Measurements from ENCODE around the gene MPV17L.
A peak's percentile ranks its signal among the peaks of the same experiment; 100 is the strongest.
"Not testable (repeated sequence)": the region's sequence is repeated elsewhere in the genome, so short reads cannot be mapped to it uniquely, and the experiment has no call there.

Gene MPV17L

GRCh38 chr16:15427648-15428239 is 32.2 kb downstream of the MPV17L start:
- H3K9me2 ChIP-seq (replicated peaks; ENCODE audit: insufficient read depth, low read length): no peaks in the 10 kb centered on the region
- no peaks in the 10 kb centered on the region for H3F3A ChIP-seq (ENCODE audit: insufficient read depth, low read length)
- H3K4me2 ChIP-seq (ENCODE audit: low read depth, low read length): no peak overlapping the region
- TF ChIP-seq CTCF (IDR thresholded peaks at IDR 0.05; ENCODE audit: low read length) (peak; percentile 22; the same call in 1 of the 2 replicates), EZH2phosphoT487 (IDR thresholded peaks at IDR 0.05; ENCODE audit: low read length) (no peak)
- no peaks in the 10 kb centered on the region for H3K36me3 ChIP-seq (replicated peaks; ENCODE audit: insufficient read depth, low read length)
- no peaks in the 10 kb centered on the region for H3K79me2 ChIP-seq (ENCODE audit: low read length)
- H3K4me1 ChIP-seq (ENCODE audit: low read length): no peaks in the 10 kb centered on the region
- no peaks in the 10 kb centered on the region for H3K9me3 ChIP-seq (replicated peaks; ENCODE audit: insufficient read depth, low read length)
- no peaks in the 10 kb centered on the region for H4K20me1 ChIP-seq (ENCODE audit: insufficient read depth, low read length)
- no peak overlapping the region for H3K4me3 ChIP-seq (ENCODE audit: low read length)
- no peak overlapping the region for H3K9ac ChIP-seq (ENCODE audit: low read length)
- H3K27ac ChIP-seq (ENCODE audit: low read length): no peak overlapping the region
- no peaks in the 10 kb centered on the region for H3K27me3 ChIP-seq (replicated peaks; ENCODE audit: insufficient read depth, low read length)
- no peak overlapping the region for H2AFZ ChIP-seq (ENCODE audit: low read length)
- no peak for DNase-seq

GRCh38 chr16:15430884-15431283 is 35.3 kb downstream of the MPV17L start:
- H3K9me3 ChIP-seq (replicated peaks; ENCODE audit: insufficient read depth, low read length); H3K9ac ChIP-seq (ENCODE audit: low read length); H3K4me2 ChIP-seq (ENCODE audit: low read depth, low read length); DNase-seq; H3K9me2 ChIP-seq (replicated peaks; ENCODE audit: insufficient read depth, low read length); H3F3A ChIP-seq (ENCODE audit: insufficient read depth, low read length); H3K4me3 ChIP-seq (ENCODE audit: low read length); H3K79me2 ChIP-seq (ENCODE audit: low read length); H3K4me1 ChIP-seq (ENCODE audit: low read length); H3K27me3 ChIP-seq (replicated peaks; ENCODE audit: insufficient read depth, low read length); H3K36me3 ChIP-seq (replicated peaks; ENCODE audit: insufficient read depth, low read length); H2AFZ ChIP-seq (ENCODE audit: low read length); H4K20me1 ChIP-seq (ENCODE audit: insufficient read depth, low read length); H3K27ac ChIP-seq (ENCODE audit: low read length): not testable (repeated sequence)

- no peak for DNase-seq
- no peak for TF ChIP-seq EZH2phosphoT487 (IDR thresholded peaks at IDR 0.05; ENCODE audit: low read length)
- TF ChIP-seq CTCF (IDR thresholded peaks at IDR 0.05; ENCODE audit: low read length): no peak
- no peak for TF ChIP-seq EZH2 (optimal IDR thresholded peaks at IDR 0.05; ENCODE audit: low read depth, low read length)
- Histone ChIP-seq H3K79me2 (ENCODE audit: low read length) (no peaks in the 10 kb centered on the region), H3K4me3 (ENCODE audit: low read length) (peak overlapping the region; percentile 67; the same call in 1 of the 2 replicates), H3K9ac (ENCODE audit: low read length) (no peak overlapping the region), H3K9me3 (replicated peaks; ENCODE audit: insufficient read depth, low read length) (no peaks in the 10 kb centered on the region), H2AFZ (ENCODE audit: low read length) (peak overlapping the region; percentile 69), H3K36me3 (replicated peaks; ENCODE audit: insufficient read depth, low read length) (no peaks in the 10 kb centered on the region), H3K9me2 (replicated peaks; ENCODE audit: insufficient read depth, low read length) (no peaks in the 10 kb centered on the region), H3F3A (ENCODE audit: insufficient read depth, low read length) (no peaks in the 10 kb centered on the region), H3K27me3 (replicated peaks; ENCODE audit: insufficient read depth, low read length) (no peaks in the 10 kb centered on the region; the same call in 1 of the 2 replicates), H3K4me1 (ENCODE audit: low read length) (peaks cover 3% of the 10 kb centered on the region; the same call in 1 of the 2 replicates), H3K27ac (ENCODE audit: low read length) (no peak overlapping the region), H4K20me1 (ENCODE audit: insufficient read depth, low read length) (no peaks in the 10 kb centered on the region), H3K4me2 (ENCODE audit: low read depth, low read length) (peak overlapping the region; percentile 96; the same call in 1 of the 2 replicates)
These were observed 38.5 kb downstream of the MPV17L start for GRCh38 chr16:15434079-15434424.

GRCh38 chr16:15434425-15435215 is 39.1 kb downstream of the MPV17L start, which contains the start of gene BMERB1:
TSS of gene BMERB1 (plus strand) at chr16:15434588. CDS start at chr16:15434654, 66 bp downstream.
- H3K36me3 ChIP-seq (replicated peaks; ENCODE audit: insufficient read depth, low read length): no peaks in the 10 kb centered on the region
- no peak for TF ChIP-seq EZH2 (optimal IDR thresholded peaks at IDR 0.05; ENCODE audit: low read depth, low read length)
- TF ChIP-seq EZH2phosphoT487 (IDR thresholded peaks at IDR 0.05; ENCODE audit: low read length): no peak
- no peak for TF ChIP-seq CTCF (IDR thresholded peaks at IDR 0.05; ENCODE audit: low read length)
- no peaks in the 10 kb centered on the region; the same call in 1 of the 2 replicates for H3K27me3 ChIP-seq (replicated peaks; ENCODE audit: insufficient read depth, low read length)
- H4K20me1 ChIP-seq (ENCODE audit: insufficient read depth, low read length): no peaks in the 10 kb centered on the region
- H3K9me2 ChIP-seq (replicated peaks; ENCODE audit: insufficient read depth, low read length): no peaks in the 10 kb centered on the region
- H3K4me1 ChIP-seq (ENCODE audit: low read length): peaks cover 3% of the 10 kb centered on the region; the same call in 1 of the 2 replicates
- H3K9me3 ChIP-seq (replicated peaks; ENCODE audit: insufficient read depth, low read length): no peaks in the 10 kb centered on the region
- peak within 1 kb of the TSS; percentile 67 for H3K4me3 ChIP-seq (ENCODE audit: low read length)
- H3K4me2 ChIP-seq (ENCODE audit: low read depth, low read length): peak within 1 kb of the TSS; percentile 96
- H3K27ac ChIP-seq (ENCODE audit: low read length): no peak within 1 kb of the TSS
- no peak within 1 kb of the TSS for H3K9ac ChIP-seq (ENCODE audit: low read length)
- peak within 1 kb of the TSS; percentile 69 for H2AFZ ChIP-seq (ENCODE audit: low read length)
- no peaks in the 10 kb centered on the region for H3F3A ChIP-seq (ENCODE audit: insufficient read depth, low read length)
- no peaks in the 10 kb centered on the region for H3K79me2 ChIP-seq (ENCODE audit: low read length)
- DNase-seq: peak; percentile 39
